ENCODE measurements around the gene ACBD6.

DNA sequence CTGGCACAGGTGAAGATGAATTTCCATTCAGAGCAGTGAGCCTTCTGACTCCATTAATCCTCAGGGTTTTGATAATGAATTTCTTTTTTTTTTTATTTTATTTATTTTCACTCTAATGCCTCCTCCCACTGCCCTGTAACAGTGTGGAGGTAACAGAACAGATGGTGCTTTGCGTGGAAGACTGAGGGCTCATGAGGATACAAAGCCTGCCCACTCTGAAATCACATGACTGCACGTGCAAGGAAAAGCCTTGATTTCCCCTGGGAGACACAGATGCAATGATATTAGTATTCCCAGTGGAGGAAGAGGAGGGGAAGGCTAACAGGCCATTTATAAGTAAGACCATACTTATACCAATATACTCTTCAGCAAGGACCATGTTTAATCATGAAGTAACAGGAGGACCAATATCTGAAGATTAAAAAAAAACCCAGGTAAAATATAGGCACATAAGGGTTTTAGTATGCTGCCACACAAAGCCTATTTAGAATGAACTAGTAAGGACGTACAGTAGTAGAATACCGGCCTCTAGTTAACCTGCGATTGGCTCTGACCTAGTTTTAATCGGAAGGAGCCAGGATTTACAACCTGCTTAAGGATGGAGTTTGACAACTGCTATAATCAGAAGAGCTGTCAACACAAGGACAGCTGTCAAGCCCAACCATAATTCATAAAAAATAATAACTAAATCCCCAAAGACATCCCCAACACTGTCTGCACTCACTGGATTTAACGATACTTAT is 202.7 kb downstream of the ACBD6 start:
- TF ChIP-seq, protein P1, sequence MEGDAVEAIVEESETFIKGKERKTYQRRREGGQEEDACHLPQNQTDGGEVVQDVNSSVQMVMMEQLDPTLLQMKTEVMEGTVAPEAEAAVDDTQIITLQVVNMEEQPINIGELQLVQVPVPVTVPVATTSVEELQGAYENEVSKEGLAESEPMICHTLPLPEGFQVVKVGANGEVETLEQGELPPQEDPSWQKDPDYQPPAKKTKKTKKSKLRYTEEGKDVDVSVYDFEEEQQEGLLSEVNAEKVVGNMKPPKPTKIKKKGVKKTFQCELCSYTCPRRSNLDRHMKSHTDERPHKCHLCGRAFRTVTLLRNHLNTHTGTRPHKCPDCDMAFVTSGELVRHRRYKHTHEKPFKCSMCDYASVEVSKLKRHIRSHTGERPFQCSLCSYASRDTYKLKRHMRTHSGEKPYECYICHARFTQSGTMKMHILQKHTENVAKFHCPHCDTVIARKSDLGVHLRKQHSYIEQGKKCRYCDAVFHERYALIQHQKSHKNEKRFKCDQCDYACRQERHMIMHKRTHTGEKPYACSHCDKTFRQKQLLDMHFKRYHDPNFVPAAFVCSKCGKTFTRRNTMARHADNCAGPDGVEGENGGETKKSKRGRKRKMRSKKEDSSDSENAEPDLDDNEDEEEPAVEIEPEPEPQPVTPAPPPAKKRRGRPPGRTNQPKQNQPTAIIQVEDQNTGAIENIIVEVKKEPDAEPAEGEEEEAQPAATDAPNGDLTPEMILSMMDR (IDR thresholded peaks at IDR 0.05), result no peak
- no peak for TF ChIP-seq POLR2AphosphoS5 (IDR thresholded peaks at IDR 0.05)
- no peak for TF ChIP-seq POLR2A (IDR thresholded peaks at IDR 0.05; ENCODE audit: low read depth)
